HepG2 (cell line): ENCODE results near the gene SNX9.

ENCODE experiments used
- HIVEP1 ChIP-seq: sonication (generic); formaldehyde crosslinking; IDR thresholded peaks from 2 replicates; pipeline ENCODE4 v1.4.0; 2020; ENCODE audit warnings: mild to moderate bottlenecking, missing genetic modification reagents
- ZNF660 ChIP-seq: sonication (generic); formaldehyde crosslinking; IDR thresholded peaks from 2 replicates; pipeline ENCODE4 v1.5.1; 2020; ENCODE audit warnings: mild to moderate bottlenecking, low read depth, missing genetic modification reagents, borderline replicate concordance
- ZNF776 ChIP-seq: sonication (generic); formaldehyde crosslinking; IDR thresholded peaks from 2 replicates; pipeline ENCODE4 v1.4.0; 2020; ENCODE audit warnings: mild to moderate bottlenecking, missing genetic modification reagents
- TF ChIP-seq, protein P1 (sequence below): IDR thresholded peaks from 2 replicates; pipeline ENCODE4 v1.6.1; 2012; ENCODE audit warnings: inconsistent platforms
- TF ChIP-seq, protein P2 (sequence below): sonication (generic); formaldehyde crosslinking; IDR thresholded peaks from 2 replicates; pipeline ENCODE4 v1.5.0; 2020; ENCODE audit warnings: mild to moderate bottlenecking, missing genetic modification reagents, moderate library complexity
- TF ChIP-seq, protein P3 (sequence below): sonication (generic); formaldehyde crosslinking; IDR thresholded peaks from 2 replicates; pipeline ENCODE4 v1.4.0; 2020; ENCODE audit warnings: missing genetic modification reagents

DNA sequence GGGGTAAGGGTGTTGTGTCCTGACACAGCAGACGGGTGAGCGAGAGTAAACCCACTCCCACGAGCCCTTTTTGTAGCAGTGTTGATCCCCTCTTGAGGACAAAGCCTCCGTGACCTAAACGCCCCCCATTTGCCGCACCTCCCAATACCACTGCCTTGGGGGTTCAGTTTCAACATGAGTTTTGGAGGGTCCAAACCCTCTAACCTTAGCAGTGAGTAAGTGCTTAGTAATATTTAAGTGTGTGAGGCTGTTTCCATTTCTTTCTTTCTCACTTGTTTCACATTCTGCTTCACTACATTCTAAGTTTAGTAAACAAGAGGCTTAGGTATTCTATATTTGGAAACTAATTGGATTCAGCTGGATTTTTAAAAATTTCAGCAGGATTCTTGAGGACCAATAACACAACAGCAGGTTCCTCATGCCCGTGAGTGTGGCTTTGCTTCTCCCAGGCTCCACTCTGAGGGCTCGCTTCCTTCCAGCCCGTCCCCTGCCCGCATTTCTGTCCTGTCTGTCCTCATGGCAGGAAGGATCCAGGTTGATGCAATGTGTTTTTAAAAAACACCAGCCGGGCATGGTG is 41.2 kb downstream of the SNX9 start:
- no peak for TF ChIP-seq HIVEP1
- no peak for TF ChIP-seq ZNF660 (CRISPR knock-in tag)
- TF ChIP-seq, protein P1, sequence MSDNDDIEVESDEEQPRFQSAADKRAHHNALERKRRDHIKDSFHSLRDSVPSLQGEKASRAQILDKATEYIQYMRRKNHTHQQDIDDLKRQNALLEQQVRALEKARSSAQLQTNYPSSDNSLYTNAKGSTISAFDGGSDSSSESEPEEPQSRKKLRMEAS, result no peak
- TF ChIP-seq, protein P2, sequence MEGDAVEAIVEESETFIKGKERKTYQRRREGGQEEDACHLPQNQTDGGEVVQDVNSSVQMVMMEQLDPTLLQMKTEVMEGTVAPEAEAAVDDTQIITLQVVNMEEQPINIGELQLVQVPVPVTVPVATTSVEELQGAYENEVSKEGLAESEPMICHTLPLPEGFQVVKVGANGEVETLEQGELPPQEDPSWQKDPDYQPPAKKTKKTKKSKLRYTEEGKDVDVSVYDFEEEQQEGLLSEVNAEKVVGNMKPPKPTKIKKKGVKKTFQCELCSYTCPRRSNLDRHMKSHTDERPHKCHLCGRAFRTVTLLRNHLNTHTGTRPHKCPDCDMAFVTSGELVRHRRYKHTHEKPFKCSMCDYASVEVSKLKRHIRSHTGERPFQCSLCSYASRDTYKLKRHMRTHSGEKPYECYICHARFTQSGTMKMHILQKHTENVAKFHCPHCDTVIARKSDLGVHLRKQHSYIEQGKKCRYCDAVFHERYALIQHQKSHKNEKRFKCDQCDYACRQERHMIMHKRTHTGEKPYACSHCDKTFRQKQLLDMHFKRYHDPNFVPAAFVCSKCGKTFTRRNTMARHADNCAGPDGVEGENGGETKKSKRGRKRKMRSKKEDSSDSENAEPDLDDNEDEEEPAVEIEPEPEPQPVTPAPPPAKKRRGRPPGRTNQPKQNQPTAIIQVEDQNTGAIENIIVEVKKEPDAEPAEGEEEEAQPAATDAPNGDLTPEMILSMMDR, result no peak
- TF ChIP-seq, protein P3, sequence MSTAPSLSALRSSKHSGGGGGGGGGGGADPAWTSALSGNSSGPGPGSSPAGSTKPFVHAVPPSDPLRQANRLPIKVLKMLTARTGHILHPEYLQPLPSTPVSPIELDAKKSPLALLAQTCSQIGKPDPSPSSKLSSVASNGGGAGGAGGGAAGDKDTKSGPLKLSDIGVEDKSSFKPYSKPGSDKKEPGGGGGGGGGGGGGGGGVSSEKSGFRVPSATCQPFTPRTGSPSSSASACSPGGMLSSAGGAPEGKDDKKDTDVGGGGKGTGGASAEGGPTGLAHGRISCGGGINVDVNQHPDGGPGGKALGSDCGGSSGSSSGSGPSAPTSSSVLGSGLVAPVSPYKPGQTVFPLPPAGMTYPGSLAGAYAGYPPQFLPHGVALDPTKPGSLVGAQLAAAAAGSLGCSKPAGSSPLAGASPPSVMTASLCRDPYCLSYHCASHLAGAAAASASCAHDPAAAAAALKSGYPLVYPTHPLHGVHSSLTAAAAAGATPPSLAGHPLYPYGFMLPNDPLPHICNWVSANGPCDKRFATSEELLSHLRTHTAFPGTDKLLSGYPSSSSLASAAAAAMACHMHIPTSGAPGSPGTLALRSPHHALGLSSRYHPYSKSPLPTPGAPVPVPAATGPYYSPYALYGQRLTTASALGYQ (CRISPR knock-in tag), result no peak
- TF ChIP-seq ZNF776 (CRISPR knock-in tag), result no peak
